GM23248 (cell line): ENCODE data around the gene ALKBH4. TPM values are rescaled to one million over a fixed set of nuclear protein-coding genes. Genes with fewer than 3 reads are reported as not detected.

Experiments used
- DNase-seq: peaks from one replicate; pipeline ENCODE4 v3.0.0-alpha.2; 2015
- H2AFZ ChIP-seq: fragments of 200-600 bp; sonication (generic); 2 replicates; pipeline ENCODE4 v1.6.1; 2016; ENCODE audit warnings: antibody characterized with exemption
- H3F3A ChIP-seq: fragments of 200-600 bp; sonication (generic); 2 replicates; pipeline ENCODE4 v1.6.1; 2016; ENCODE audit warnings: mild to moderate bottlenecking, antibody characterized with exemption, mixed run types; ENCODE audit not compliant: insufficient read depth
- H3K27ac ChIP-seq: fragments of 200-600 bp; sonication (generic); 2 replicates; pipeline ENCODE4 v1.5.1; 2016; ENCODE audit warnings: mild to moderate bottlenecking
- H3K27me3 ChIP-seq: fragments of 200-600 bp; sonication (generic); replicated peaks from 2 replicates; pipeline ENCODE4 v1.6.1; 2016; ENCODE audit warnings: mild to moderate bottlenecking; ENCODE audit not compliant: insufficient read depth
- H3K36me3 ChIP-seq: fragments of 200-600 bp; sonication (generic); 2 replicates; pipeline ENCODE4 v1.6.1; 2016; ENCODE audit warnings: low read depth, mild to moderate bottlenecking
- H3K4me1 ChIP-seq: fragments of 200-600 bp; sonication (generic); 2 replicates; pipeline ENCODE4 v1.6.1; 2016; ENCODE audit warnings: mild to moderate bottlenecking; ENCODE audit not compliant: insufficient read depth
- H3K4me2 ChIP-seq: fragments of 200-600 bp; sonication (generic); one replicate; pipeline ENCODE4 v1.6.1; 2016; ENCODE audit warnings: mild to moderate bottlenecking; ENCODE audit not compliant: unreplicated experiment
- H3K4me3 ChIP-seq: fragments of 200-600 bp; sonication (generic); 2 replicates; pipeline ENCODE4 v1.5.1; 2016; ENCODE audit warnings: mild to moderate bottlenecking
- H3K79me2 ChIP-seq: fragments of 200-600 bp; sonication (generic); 2 replicates; pipeline ENCODE4 v1.6.1; 2016; ENCODE audit warnings: mild to moderate bottlenecking; ENCODE audit not compliant: insufficient read depth
- H3K9ac ChIP-seq: fragments of 200-600 bp; sonication (generic); 2 replicates; pipeline ENCODE4 v1.6.1; 2016; ENCODE audit warnings: mild to moderate bottlenecking
- H3K9me2 ChIP-seq: fragments of 200-600 bp; sonication (generic); 2 replicates; pipeline ENCODE4 v1.6.1; 2016; ENCODE audit warnings: mixed run types, mild to moderate bottlenecking, moderate library complexity; ENCODE audit not compliant: insufficient read depth
- H3K9me3 ChIP-seq: fragments of 200-600 bp; sonication (generic); one replicate; pipeline ENCODE4 v1.6.1; 2017; ENCODE audit warnings: low read depth
- H4K20me1 ChIP-seq: fragments of 200-600 bp; sonication (generic); 2 replicates; pipeline ENCODE4 v1.6.0; 2016; ENCODE audit not compliant: insufficient read depth
- EZH2 ChIP-seq: fragments of 200-600 bp; sonication (generic); IDR thresholded peaks from 2 replicates; pipeline ENCODE4 v1.6.1; 2018; ENCODE audit warnings: antibody characterized with exemption, mild to moderate bottlenecking; ENCODE audit not compliant: insufficient read depth, poor library complexity, severe bottlenecking
- EZH2phosphoT487 ChIP-seq: fragments of 200-600 bp; sonication (generic); IDR thresholded peaks from 2 replicates; pipeline ENCODE4 v1.6.1; 2018; ENCODE audit warnings: antibody characterized with exemption, moderate library complexity, mild to moderate bottlenecking, low read depth; ENCODE audit not compliant: insufficient read depth
- WGBS, 2 experiments: methylation state at CpG; one replicate each; pipeline ENCODE4 v1.1.6; 2015 to 2017; ENCODE audit warnings: low lambda C conversion rate in 2 of 2, low coverage in 1 of 2; ENCODE audit errors: missing lambda C conversion rate in 2 of 2; 5-methylcytosine and 5-hydroxymethylcytosine counted together
- in situ Hi-C: fragments of 300-500 bp; cut with MboI; formaldehyde crosslinking; loops from 2 replicates; pipeline ENCODE4 v1.15.0; 2020
- polyA plus RNA-seq: library from polyadenylated mRNA; unstranded; fragments of >200 nt; fragmentation: Nextera tagmentation; extraction: Ambion mirVana; gene quantifications from 2 replicates; pipeline ENCODE4 v1.2.1, GENCODE V29; 2016
- total RNA-seq: library from RNA; depleted of rRNA; stranded (reverse); fragments of >200 nt; shearing (Covaris generic); gene quantifications from 2 replicates; pipeline ENCODE4 v1.2.3, GENCODE V29; 2014

The ALKBH4 gene
- total and polyA plus RNA-seq, 2 experiments from 2014 or later: 13.9 to 16.3 TPM

- no peak overlapping the region for H3K9ac ChIP-seq
- no peak overlapping the region for H3K27ac ChIP-seq
- H3K9me2 ChIP-seq: no peaks in the 10 kb centered on the region
- 0 out of 2 replicates have a peak, but pooled peaks cover 2% of the 10 kb centered on the region for H3F3A ChIP-seq
- H3K4me1 ChIP-seq: no peaks in the 10 kb centered on the region
- H4K20me1 ChIP-seq: no peaks in the 10 kb centered on the region
- no peak overlapping the region for H3K4me3 ChIP-seq
- TF ChIP-seq EZH2 (no peak), EZH2phosphoT487 (no peak)
- H3K36me3 ChIP-seq: no peaks in the 10 kb centered on the region; the same call in 1 of the 2 replicates
- WGBS, 2 experiments: 91 to 94% methylated on average over 13 of the region's 13 CpGs
- no peaks in the 10 kb centered on the region for H3K9me3 ChIP-seq
- H3K79me2 ChIP-seq: 0 out of 2 replicates have a peak, but pooled peaks cover 5% of the 10 kb centered on the region
- no peak for DNase-seq
- no peak overlapping the region for H2AFZ ChIP-seq
- H3K4me2 ChIP-seq: no peak overlapping the region
- no peaks in the 10 kb centered on the region for H3K27me3 ChIP-seq
- in situ Hi-C loops: no loop called here
Measured at GRCh38 chr7:102424787-102425218, 39.9 kb downstream of the ALKBH4 start.

DNA sequence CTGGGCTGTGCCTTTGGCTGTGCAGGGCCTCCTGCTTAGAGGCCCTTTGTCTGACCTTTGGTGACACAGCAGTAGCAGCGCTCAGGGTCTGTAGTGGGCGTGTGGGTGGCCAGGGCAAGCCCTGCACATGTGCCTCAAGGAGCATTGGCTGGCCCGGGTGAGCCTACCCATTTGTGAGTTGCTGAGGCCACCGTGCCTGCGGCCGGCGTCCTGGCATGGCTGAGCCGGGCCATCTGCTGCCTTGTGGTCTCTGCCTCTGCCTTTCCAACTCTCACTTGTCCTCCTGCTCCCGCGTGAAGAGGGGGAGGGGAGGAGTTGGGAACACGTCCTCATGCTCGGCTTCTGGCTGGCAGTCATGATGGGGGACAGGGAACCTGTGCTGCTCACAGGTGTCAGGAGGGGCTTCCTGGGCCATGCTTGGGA, 40.5 kb downstream of the ALKBH4 start:
- H3K27ac ChIP-seq: no peak overlapping the region
- WGBS, 2 experiments: 78 to 81% methylated on average over 12 of the region's 12 CpGs

DNA sequence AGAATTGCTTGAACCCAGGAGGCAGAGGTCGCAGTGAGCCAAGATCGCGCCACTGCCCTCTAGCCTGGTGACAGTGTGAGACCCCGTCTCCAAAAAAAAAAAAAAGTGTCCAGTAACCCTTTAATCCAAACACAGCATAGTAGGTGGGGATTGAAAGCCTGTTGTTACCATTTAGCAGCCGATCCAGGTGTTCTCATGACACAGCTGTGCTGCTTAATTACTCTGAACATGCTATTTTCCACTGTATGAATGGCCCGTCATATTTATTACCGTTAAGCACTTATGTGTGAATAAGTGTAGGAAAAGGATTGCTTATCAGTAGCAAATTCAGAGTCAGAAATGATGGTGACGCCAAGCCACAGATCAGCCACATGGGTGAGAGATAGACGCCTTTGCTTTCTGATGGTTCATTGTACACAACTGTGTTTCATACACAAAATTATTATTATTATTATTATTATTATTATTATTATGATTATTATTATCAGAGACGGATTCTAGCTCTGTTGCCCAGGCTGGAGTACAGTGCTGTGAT, 42.9 kb downstream of the ALKBH4 start:
- 92% methylated on average over 10 of the region's 10 CpGs for WGBS, 2 experiments
- H3K79me2 ChIP-seq: 0 out of 2 replicates have a peak, but pooled peaks cover 13% of the 10 kb centered on the region
- in situ Hi-C loops: no loop called here
- no peak overlapping the region for H3K4me3 ChIP-seq
- no peaks in the 10 kb centered on the region for H3K27me3 ChIP-seq
- no peak overlapping the region for H3K27ac ChIP-seq
- H3K4me1 ChIP-seq: no peaks in the 10 kb centered on the region
- DNase-seq: no peak
- no peaks in the 10 kb centered on the region; the same call in 1 of the 2 replicates for H3K36me3 ChIP-seq
- TF ChIP-seq EZH2phosphoT487: no peak
- TF ChIP-seq EZH2: no peak
- H3K9me2 ChIP-seq: no peaks in the 10 kb centered on the region
- H2AFZ ChIP-seq: no peak overlapping the region
- no peaks in the 10 kb centered on the region for H3K9me3 ChIP-seq
- H3K4me2 ChIP-seq: no peak overlapping the region
- H4K20me1 ChIP-seq: no peaks in the 10 kb centered on the region
- H3K9ac ChIP-seq: no peak overlapping the region
- H3F3A ChIP-seq: no peaks in the 10 kb centered on the region

More for the DNA sequence above, 40.5 kb downstream of the ALKBH4 start:
- DNase-seq: no peak
- Histone ChIP-seq H3K9me2 (no peaks in the 10 kb centered on the region), H3K36me3 (no peaks in the 10 kb centered on the region; the same call in 1 of the 2 replicates), H2AFZ (no peak overlapping the region), H3K27me3 (no peaks in the 10 kb centered on the region), H3K4me3 (no peak overlapping the region), H3K79me2 (0 out of 2 replicates have a peak, but pooled peaks cover 7% of the 10 kb centered on the region), H4K20me1 (no peaks in the 10 kb centered on the region), H3F3A (no peaks in the 10 kb centered on the region), H3K4me1 (no peaks in the 10 kb centered on the region), H3K4me2 (no peak overlapping the region), H3K9ac (no peak overlapping the region), H3K9me3 (no peaks in the 10 kb centered on the region)
- no peak for TF ChIP-seq EZH2
- no peak for TF ChIP-seq EZH2phosphoT487
- in situ Hi-C loops: no loop called here

DNA sequence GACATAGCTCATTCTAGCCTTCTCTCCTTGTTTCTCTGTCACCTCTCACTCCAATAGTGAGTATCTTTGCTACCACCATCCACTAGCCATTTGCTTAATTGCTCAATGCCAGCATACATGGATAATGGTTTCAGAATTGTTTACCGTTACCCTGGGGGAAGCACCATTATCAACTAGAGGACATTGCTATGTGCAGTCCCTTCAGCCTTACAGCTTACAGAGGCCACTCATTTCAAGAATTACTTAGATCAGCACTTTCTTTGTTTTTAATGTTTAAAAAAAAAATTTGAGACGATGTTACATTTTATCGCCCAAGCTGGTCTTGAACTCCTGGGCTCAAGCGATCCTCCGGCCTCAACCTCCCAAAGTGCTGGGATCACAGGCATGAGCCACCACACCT, 46.1 kb downstream of the ALKBH4 start:
- TF ChIP-seq EZH2phosphoT487: no peak
- TF ChIP-seq EZH2: no peak
- Histone ChIP-seq H3K9ac (no peak overlapping the region), H3K4me1 (no peaks in the 10 kb centered on the region), H3K4me2 (no peak overlapping the region), H3K36me3 (peaks cover 16% of the 10 kb centered on the region), H3K79me2 (peaks cover 18% of the 10 kb centered on the region), H3K9me2 (no peaks in the 10 kb centered on the region), H3K27me3 (no peaks in the 10 kb centered on the region), H3K4me3 (no peak overlapping the region), H3K9me3 (no peaks in the 10 kb centered on the region), H3K27ac (no peak overlapping the region), H3F3A (no peaks in the 10 kb centered on the region), H2AFZ (no peak overlapping the region), H4K20me1 (no peaks in the 10 kb centered on the region)
- 94 to 99% methylated on average over 5 of the region's 5 CpGs for WGBS, 2 experiments
- DNase-seq: no peak
- in situ Hi-C loops: no loop called here

- no peaks in the 10 kb centered on the region for H3K27me3 ChIP-seq
- no peak overlapping the region for H3K9ac ChIP-seq
- no peak overlapping the region for H2AFZ ChIP-seq
- no peaks in the 10 kb centered on the region for H3K9me3 ChIP-seq
- no peak overlapping the region for H3K4me3 ChIP-seq
- in situ Hi-C loops: no loop called here
- H3K79me2 ChIP-seq: peaks cover 32% of the 10 kb centered on the region
- H3K36me3 ChIP-seq: peaks cover 19% of the 10 kb centered on the region
- H3F3A ChIP-seq: no peaks in the 10 kb centered on the region
- H4K20me1 ChIP-seq: no peaks in the 10 kb centered on the region
- no peak overlapping the region for H3K4me2 ChIP-seq
- no peak overlapping the region for H3K27ac ChIP-seq
- no peaks in the 10 kb centered on the region for H3K4me1 ChIP-seq
- TF ChIP-seq EZH2phosphoT487 (no peak), EZH2 (no peak)
- 78 to 87% methylated on average over 3 of the region's 3 CpGs for WGBS, 2 experiments
- DNase-seq: no peak
- H3K9me2 ChIP-seq: no peaks in the 10 kb centered on the region
Measured at GRCh38 chr7:102417105-102417504, 47.6 kb downstream of the ALKBH4 start.
